ENCODE measurements around the gene TAF12.
"Not testable (repeated sequence)": the region's sequence is repeated elsewhere in the genome, so short reads cannot be mapped to it uniquely, and the experiment has no call there.

The TAF12 gene

DNA sequence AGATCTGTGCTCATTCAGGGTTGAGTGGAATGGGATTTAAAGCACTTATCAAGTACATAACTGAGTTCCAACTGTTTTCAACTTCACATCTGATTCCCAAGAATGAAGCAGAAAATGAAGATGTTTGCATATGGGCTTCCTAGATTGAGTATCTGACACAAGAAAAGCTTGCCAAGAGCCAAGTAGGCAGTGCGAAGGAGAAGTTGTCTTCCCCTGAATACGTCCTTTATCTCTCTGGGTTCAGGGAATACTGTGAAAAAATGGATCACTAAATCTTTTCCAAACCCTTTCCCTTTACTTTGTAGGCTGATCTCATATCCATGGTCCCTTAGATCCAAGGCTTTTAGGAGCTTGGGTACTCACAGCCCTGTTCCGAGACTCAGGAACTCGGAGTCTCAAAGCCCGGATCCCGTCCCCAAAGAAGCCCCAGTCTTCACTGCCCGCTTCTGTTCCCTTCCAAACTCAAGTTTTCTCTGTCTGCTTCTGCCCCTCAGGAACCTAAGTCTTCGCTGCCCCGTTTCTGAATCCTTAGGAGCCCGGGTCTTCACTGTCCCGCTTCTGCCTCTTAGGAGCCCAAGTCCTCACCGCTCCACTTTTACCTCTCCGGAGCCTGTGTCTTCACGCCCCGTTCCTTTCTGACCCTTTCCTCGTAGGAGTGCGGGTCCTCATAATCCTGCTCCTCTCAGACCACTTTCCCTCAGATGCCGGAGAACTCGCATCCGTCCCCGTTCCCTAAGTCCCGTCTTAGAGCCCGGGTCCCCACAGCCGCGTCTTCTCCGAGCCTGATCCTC lies 616 bp downstream of the TAF12 start:
- DNase-seq = no peak

DNA sequence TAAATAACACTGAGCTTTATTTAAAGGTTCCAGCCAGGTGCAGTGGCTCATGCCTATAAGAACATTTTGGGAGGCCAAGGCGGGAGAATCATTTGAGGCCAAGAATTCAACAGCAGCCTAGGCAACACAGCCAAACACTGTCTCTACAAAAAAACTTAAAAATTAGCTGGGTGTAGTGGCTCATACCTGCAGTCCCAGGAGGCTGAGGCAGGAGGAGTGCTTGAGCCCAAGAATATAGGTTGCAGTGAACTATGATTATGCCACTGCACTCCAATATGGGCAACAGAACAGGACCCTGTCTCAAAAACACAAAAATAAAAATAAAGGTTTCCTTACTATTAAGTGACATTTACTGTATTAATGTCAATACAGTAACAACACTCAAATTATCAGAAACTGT lies 2.1 kb downstream of the TAF12 start:
- peak; percentile 33 for DNase-seq

GRCh38 chr1:28632560-28632959 lies 10.3 kb downstream of the TAF12 start:
- no peak for DNase-seq

GRCh38 chr1:28631713-28632112 lies 11.2 kb downstream of the TAF12 start:
- DNase-seq = no peak

DNA sequence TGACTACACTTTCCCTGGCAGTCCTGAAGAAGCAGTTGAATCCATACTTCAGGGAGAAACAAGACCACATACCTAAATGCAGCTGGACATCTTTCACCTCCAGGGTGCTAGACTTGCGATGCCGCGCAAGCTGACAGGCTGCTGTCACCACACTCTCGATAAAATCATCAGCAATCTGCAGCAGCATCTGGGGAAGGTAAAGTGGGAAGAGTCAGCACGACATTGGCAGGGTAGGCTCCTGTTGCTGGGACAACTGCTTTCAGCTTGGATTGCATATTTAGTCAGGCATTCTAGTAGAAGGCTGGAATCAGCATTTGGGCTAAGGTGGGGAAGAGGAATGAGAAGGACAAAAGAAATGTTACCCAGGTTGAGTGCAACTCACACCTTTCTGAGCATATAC lies 29.7 kb downstream of the TAF12 start:
- no peak for DNase-seq

GRCh38 chr1:28606771-28607170 lies 36.1 kb downstream of the TAF12 start:
- no peak for DNase-seq

GRCh38 chr1:28604962-28605361 lies 37.9 kb downstream of the TAF12 start:
- DNase-seq = no peak

DNA sequence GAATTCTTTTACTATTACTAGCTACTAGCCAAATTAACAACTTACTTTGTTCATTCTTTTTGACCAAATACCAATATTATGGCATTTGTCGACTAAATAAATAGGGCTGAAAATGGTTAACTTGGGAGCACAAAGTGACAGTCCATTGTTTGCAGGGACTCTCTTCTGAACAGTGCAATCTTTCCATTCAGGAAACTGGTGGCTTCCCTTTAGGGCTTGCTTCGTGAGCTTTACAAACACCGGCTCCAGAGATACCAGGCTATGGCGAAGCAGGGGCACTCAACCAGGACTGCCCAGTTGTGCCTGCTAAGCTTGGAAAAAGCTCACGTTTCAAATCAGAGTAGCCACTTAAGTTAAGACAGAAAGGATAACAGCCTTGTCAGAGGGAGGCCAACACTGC lies 38.5 kb downstream of the TAF12 start:
- DNase-seq = no peak

DNA sequence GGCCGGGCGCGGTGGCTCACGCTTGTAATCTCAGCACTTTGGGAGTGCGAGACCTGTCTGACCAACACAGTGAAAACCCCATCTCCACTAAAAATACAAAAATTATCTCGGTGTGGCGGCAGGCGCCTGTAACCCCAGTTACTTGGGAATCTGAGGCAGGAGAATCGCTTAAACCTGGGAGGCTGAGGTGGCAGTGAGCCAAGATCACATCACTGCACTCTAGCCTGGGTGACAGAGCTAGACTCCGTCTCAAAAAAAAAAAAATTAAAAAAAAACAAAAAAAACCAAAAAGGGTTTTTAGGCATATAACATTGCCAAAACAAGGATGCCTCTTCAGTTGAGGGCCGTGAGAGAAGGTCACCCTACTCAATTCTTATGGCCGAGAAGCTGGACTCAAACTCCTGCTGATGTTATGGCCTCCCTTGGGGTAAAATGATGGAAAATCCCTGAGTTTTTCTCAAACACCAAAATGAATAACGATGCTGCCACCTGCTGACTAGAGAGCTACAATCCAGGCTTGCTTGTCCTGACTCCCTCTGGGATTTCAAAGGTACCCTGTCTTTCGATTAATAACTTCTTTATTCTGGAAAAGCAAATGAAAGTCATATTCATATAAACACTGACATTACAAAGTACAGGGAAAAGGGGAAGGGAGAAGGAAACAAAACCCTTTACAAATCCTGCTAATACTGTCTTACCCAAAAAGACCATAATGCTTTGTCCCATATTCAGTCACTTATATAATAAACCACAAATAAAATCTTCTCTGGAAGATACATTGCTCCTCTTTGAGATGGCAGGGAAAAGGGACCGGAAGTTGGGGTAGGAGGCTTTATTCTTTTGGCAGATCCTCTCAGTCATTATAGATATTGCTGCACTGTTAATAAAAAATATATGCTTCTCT lies 40.1 kb downstream of the TAF12 start:
- DNase-seq = peak; percentile 8

DNA sequence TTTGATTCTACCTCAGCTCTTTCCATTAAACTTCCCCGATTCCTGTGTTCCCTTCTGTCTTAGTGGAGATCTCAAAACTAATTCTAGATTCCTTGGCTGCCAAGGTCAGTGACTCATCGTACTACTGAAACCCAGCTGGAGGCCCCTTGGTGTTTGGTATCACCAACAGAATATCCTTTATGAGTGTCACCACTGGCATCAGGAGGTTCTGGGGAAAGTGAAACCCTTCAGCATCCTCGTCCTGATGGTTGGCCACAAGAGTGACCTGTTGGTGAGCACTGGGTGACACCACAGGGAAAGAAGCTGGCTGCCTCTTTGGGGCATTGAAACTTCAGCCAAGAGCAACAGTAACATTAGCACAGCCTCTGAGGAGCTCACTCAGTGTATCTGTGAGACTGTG lies 41.2 kb downstream of the TAF12 start:
- no peak for DNase-seq

- not testable (repeated sequence) for DNase-seq
Measured at GRCh38 chr1:28596276-28596675, 46.6 kb downstream of the TAF12 start.

DNA sequence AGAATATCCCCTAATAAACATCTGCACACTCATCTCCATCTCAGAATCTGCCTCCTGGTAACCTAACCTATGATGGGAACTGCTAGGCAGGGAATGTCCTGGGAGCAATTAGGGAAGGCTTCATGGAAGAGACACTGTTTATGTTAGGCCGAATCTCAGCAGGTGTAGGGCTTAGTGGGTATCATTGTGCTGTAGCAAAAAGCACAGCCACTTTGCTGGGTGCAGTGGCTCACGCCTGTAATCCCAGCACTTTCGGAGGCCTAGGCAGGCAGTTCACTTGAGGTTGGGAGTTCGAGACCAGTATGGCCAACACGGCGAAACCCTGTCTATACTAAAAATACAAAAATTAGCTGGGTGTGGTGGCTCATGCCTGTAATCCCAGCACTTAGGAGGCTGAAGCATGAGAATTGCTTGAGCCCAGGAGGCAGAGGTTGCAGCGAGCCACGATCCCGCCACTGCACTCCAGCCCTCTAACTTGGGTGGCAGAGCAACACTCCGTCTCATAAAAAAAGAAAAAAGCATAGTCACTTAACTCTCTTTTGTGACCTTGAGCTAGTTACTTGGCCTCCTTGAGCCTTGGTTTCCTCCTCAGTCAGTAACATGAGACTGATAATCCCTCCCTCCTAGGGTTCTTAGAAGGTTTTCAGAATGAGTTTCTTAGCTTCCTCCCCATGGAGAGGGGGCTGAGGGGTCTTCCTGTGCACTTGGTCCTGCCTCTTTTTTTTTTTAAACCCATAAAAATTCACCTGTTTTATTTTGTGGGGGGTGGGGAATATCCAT lies 47.3 kb downstream of the TAF12 start:
- no peak for DNase-seq

DNA sequence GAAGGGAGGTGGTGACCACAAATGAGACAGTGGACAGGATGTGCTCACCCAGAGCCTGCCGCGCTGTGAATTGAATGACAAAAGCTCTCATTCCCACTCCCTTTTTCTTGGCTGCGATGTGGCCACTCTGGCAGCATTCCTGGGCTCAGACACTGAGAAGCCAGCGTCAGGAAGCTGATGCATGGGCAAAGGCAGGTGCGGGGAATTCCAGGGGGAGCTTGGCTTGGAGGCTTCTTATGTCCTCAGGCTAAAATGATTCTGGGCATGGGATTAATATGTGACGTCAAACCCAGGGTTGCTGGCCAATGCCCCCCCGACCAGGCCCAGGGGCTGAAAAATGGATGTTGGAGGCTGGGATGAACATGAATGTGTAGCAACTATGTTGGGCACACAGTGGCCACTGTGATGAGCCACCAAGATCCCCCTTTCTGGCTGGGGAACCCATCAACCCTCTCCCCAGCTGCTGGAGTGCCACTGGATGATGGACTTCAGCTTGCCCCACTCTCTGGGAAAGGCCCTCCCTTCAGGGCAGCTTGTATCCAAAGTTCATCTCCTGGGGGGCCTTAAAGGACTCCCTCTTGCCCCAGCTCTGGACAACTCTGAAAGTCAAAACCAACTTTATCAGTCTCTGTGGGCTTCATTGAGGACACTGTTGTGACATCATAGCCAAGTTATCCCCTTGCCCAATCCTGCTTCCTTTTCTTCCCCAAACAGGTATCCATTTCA lies 48.0 kb downstream of the TAF12 start:
- DNase-seq = not testable (repeated sequence)

- DNase-seq = not testable (repeated sequence)
Measured at GRCh38 chr1:28593988-28594356, 48.9 kb downstream of the TAF12 start.

DNA sequence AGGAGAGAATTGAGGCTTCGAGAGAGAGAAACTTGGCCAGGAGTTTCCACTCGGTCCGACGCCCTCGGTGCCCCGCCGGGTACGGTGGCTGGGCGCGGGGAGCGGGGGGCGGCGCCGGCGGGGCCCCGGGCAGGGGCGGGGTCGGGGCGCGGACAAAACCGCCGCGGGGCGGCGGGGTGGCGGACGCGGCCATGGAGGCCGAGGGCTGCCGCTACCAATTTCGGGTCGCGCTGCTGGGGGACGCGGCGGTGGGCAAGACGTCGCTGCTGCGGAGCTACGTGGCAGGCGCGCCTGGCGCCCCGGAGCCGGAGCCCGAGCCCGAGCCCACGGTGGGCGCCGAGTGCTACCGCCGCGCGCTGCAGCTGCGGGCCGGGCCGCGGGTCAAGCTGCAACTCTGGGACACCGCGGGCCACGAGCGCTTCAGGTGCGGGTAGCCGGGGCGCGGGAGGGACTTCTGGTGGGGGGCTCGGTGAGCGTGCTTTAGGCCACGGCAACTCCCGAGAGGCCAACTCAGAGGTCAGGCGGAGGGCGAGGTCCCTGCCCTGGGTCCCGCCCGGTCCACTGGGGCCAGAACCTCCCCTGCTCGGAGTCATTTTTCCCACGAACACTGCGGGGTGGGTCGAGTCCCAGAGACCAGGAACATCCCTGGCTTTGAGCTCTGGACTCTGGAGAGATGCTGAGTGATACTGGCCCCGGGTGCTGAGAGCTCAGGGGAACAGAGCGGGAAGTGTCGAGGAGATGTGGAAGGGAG lies 50.4 kb downstream of the TAF12 start:
- DNase-seq = no peak

- DNase-seq = no peak
Measured at GRCh38 chr1:28591708-28592320, 51.1 kb downstream of the TAF12 start, which contains the start of gene RAB42. Gene RAB42, plus strand, starts transcription at chr1:28592265. Its CDS starts 247 bp downstream, at chr1:28592512.

- not testable (repeated sequence) for DNase-seq
Measured at GRCh38 chr1:28586585-28587391, 56.1 kb downstream of the TAF12 start.

DNA sequence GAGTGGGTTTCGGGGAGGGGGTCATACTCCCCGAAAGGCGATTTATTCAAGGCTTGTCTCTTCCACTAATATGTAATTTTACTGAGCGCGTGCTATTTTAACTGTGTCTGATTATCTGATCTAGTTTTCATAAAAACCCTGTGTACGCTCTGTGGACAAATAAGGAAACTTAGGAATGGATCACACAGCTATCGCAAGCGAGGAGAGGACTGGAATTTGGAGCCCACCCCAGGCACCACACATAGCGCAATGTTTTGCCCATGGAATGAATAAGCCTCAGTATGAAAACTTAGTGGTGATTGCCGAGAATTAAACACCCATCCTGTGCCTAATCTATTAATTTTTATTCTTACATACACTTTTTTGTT lies 60.6 kb downstream of the TAF12 start:
- DNase-seq = no peak

- peak; percentile 93 for DNase-seq
Measured at GRCh38 chr1:28581531-28582247, 61.2 kb downstream of the TAF12 start.

All from CD4-positive, alpha-beta T cell treated with Interferon gamma for 1 hour (primary cell).